SJCRH30 (cell line): ENCODE data around the gene SLC30A10. TPM values are rescaled to one million over a fixed set of nuclear protein-coding genes. Genes with fewer than 3 reads are reported as not detected.
"Not testable (repeated sequence)": the region's sequence is repeated elsewhere in the genome, so short reads cannot be mapped to it uniquely, and the experiment has no call there.

Experiments used
- DNase-seq, 2 experiments: peaks; one replicate each; pipeline ENCODE4 v3.0.0-alpha.2; 2015 to 2020
- H3K27ac ChIP-seq: fragments of 250-450 bp; sonication (Bioruptor Pico); 2 replicates; pipeline ENCODE4 v1.5.1; 2020; ENCODE audit warnings: mild to moderate bottlenecking, moderate library complexity
- H3K27me3 ChIP-seq: fragments of 250-450 bp; sonication (Bioruptor Pico); 2 replicates; pipeline ENCODE4 v1.5.1; 2020; ENCODE audit warnings: mild to moderate bottlenecking, moderate library complexity
- H3K36me3 ChIP-seq: fragments of 250-450 bp; sonication (Bioruptor Pico); 2 replicates; pipeline ENCODE4 v1.5.1; 2020; ENCODE audit warnings: mild to moderate bottlenecking, moderate library complexity
- H3K4me1 ChIP-seq: fragments of 250-450 bp; sonication (Bioruptor Pico); 2 replicates; pipeline ENCODE4 v1.5.1; 2020; ENCODE audit warnings: mild to moderate bottlenecking, moderate library complexity
- H3K4me3 ChIP-seq: fragments of 250-450 bp; sonication (Bioruptor Pico); 2 replicates; pipeline ENCODE4 v1.5.1; 2020; ENCODE audit warnings: mild to moderate bottlenecking, moderate library complexity
- H3K9me3 ChIP-seq: fragments of 250-450 bp; sonication (Bioruptor Pico); replicated peaks from 2 replicates; pipeline ENCODE4 v1.5.1; 2020; ENCODE audit warnings: mild to moderate bottlenecking, moderate library complexity
- total RNA-seq: library from RNA; depleted of rRNA; stranded (reverse); fragments of >200 nt; shearing (Covaris generic); gene quantifications from 2 replicates; pipeline ENCODE4 v1.2.3, GENCODE V29; 2014

Gene SLC30A10
- total RNA-seq, 1 experiment from 2014 or later: not detected

- no peak for DNase-seq
- Histone ChIP-seq H3K36me3 (no peaks in the 10 kb centered on the region), H3K27ac (no peak overlapping the region), H3K9me3 (no peaks in the 10 kb centered on the region), H3K27me3 (no peaks in the 10 kb centered on the region), H3K4me3 (no peak overlapping the region), H3K4me1 (no peaks in the 10 kb centered on the region)
These were observed 17.6 kb downstream of the SLC30A10 start for GRCh38 chr1:219910716-219911115.

GRCh38 chr1:219909476-219909875, 18.9 kb downstream of the SLC30A10 start:
- no peak for DNase-seq
- H3K27ac ChIP-seq: no peak overlapping the region
- no peaks in the 10 kb centered on the region for H3K36me3 ChIP-seq
- no peaks in the 10 kb centered on the region for H3K4me1 ChIP-seq
- no peak overlapping the region for H3K4me3 ChIP-seq
- H3K9me3 ChIP-seq: no peaks in the 10 kb centered on the region
- no peaks in the 10 kb centered on the region for H3K27me3 ChIP-seq

GRCh38 chr1:219908170-219908569, 20.2 kb downstream of the SLC30A10 start:
- DNase-seq: no peak

GRCh38 chr1:219907772-219908070, 20.6 kb downstream of the SLC30A10 start:
- H3K27me3 ChIP-seq: no peaks in the 10 kb centered on the region
- H3K9me3 ChIP-seq: no peaks in the 10 kb centered on the region
- DNase-seq: no peak
- H3K4me3 ChIP-seq: no peak overlapping the region
- H3K36me3 ChIP-seq: no peaks in the 10 kb centered on the region
- H3K27ac ChIP-seq: no peak overlapping the region
- H3K4me1 ChIP-seq: no peaks in the 10 kb centered on the region

More at GRCh38 chr1:219908170-219908569, 20.2 kb downstream of the SLC30A10 start:
- no peaks in the 10 kb centered on the region for H3K36me3 ChIP-seq
- H3K4me3 ChIP-seq: no peak overlapping the region
- no peaks in the 10 kb centered on the region for H3K27me3 ChIP-seq
- H3K9me3 ChIP-seq: no peaks in the 10 kb centered on the region
- H3K4me1 ChIP-seq: no peaks in the 10 kb centered on the region
- H3K27ac ChIP-seq: no peak overlapping the region

GRCh38 chr1:219906924-219907771, 21.2 kb downstream of the SLC30A10 start:
- no peak overlapping the region for H3K27ac ChIP-seq
- H3K4me3 ChIP-seq: no peak overlapping the region
- no peaks in the 10 kb centered on the region for H3K4me1 ChIP-seq
- no peaks in the 10 kb centered on the region for H3K36me3 ChIP-seq
- H3K27me3 ChIP-seq: no peaks in the 10 kb centered on the region
- no peak for DNase-seq
- no peaks in the 10 kb centered on the region for H3K9me3 ChIP-seq

GRCh38 chr1:219906565-219906923, 21.8 kb downstream of the SLC30A10 start:
- not testable (repeated sequence) for H3K9me3 ChIP-seq

GRCh38 chr1:219905524-219905923, 22.8 kb downstream of the SLC30A10 start:
- DNase-seq: no peak
- Histone ChIP-seq H3K9me3 (no peaks in the 10 kb centered on the region), H3K4me1 (no peaks in the 10 kb centered on the region), H3K4me3 (no peak overlapping the region), H3K27me3 (no peaks in the 10 kb centered on the region), H3K36me3 (no peaks in the 10 kb centered on the region), H3K27ac (no peak overlapping the region)

More at GRCh38 chr1:219906565-219906923, 21.8 kb downstream of the SLC30A10 start:
- H3K27ac ChIP-seq, H3K27me3 ChIP-seq, DNase-seq, H3K4me3 ChIP-seq, H3K36me3 ChIP-seq, H3K4me1 ChIP-seq: not testable (repeated sequence)

- DNase-seq: no peak
These were observed 23.4 kb downstream of the SLC30A10 start for GRCh38 chr1:219904934-219905333.

GRCh38 chr1:219903353-219903871, 24.9 kb downstream of the SLC30A10 start:
- H3K36me3 ChIP-seq: no peaks in the 10 kb centered on the region
- no peak overlapping the region for H3K4me3 ChIP-seq
- H3K4me1 ChIP-seq: no peaks in the 10 kb centered on the region
- H3K27me3 ChIP-seq: no peaks in the 10 kb centered on the region
- DNase-seq: no peak
- H3K27ac ChIP-seq: no peak overlapping the region
- H3K9me3 ChIP-seq: no peaks in the 10 kb centered on the region

More at GRCh38 chr1:219904934-219905333, 23.4 kb downstream of the SLC30A10 start:
- Histone ChIP-seq H3K27ac (no peak overlapping the region), H3K4me3 (no peak overlapping the region), H3K27me3 (no peaks in the 10 kb centered on the region), H3K36me3 (no peaks in the 10 kb centered on the region), H3K4me1 (no peaks in the 10 kb centered on the region), H3K9me3 (no peaks in the 10 kb centered on the region)

GRCh38 chr1:219902951-219903350, 25.4 kb downstream of the SLC30A10 start:
- no peaks in the 10 kb centered on the region for H3K36me3 ChIP-seq
- no peak for DNase-seq
- no peaks in the 10 kb centered on the region for H3K27me3 ChIP-seq
- H3K27ac ChIP-seq: no peak overlapping the region
- no peaks in the 10 kb centered on the region for H3K9me3 ChIP-seq
- no peak overlapping the region for H3K4me3 ChIP-seq
- H3K4me1 ChIP-seq: no peaks in the 10 kb centered on the region

- Histone ChIP-seq H3K9me3 (no peaks in the 10 kb centered on the region), H3K4me1 (no peaks in the 10 kb centered on the region), H3K27me3 (no peaks in the 10 kb centered on the region), H3K4me3 (no peak overlapping the region), H3K27ac (no peak overlapping the region), H3K36me3 (no peaks in the 10 kb centered on the region)
- DNase-seq: no peak
These were observed 27.5 kb downstream of the SLC30A10 start for GRCh38 chr1:219900882-219901281.

- H3K36me3 ChIP-seq: no peaks in the 10 kb centered on the region
- no peak overlapping the region for H3K27ac ChIP-seq
These were observed 28.2 kb downstream of the SLC30A10 start for GRCh38 chr1:219900201-219900600.

GRCh38 chr1:219898375-219898774, 30.0 kb downstream of the SLC30A10 start:
- no peaks in the 10 kb centered on the region for H3K36me3 ChIP-seq
- H3K9me3 ChIP-seq: no peaks in the 10 kb centered on the region
- H3K27ac ChIP-seq: no peak overlapping the region
- no peaks in the 10 kb centered on the region for H3K27me3 ChIP-seq
- no peak overlapping the region for H3K4me3 ChIP-seq
- DNase-seq: no peak
- H3K4me1 ChIP-seq: no peaks in the 10 kb centered on the region

More at GRCh38 chr1:219900201-219900600, 28.2 kb downstream of the SLC30A10 start:
- Histone ChIP-seq H3K4me1 (no peaks in the 10 kb centered on the region), H3K27me3 (no peaks in the 10 kb centered on the region), H3K9me3 (no peaks in the 10 kb centered on the region), H3K4me3 (no peak overlapping the region)
- DNase-seq: peak in 1 of 2 experiments; percentile 13

- no peaks in the 10 kb centered on the region for H3K36me3 ChIP-seq
- no peaks in the 10 kb centered on the region for H3K9me3 ChIP-seq
- no peaks in the 10 kb centered on the region for H3K27me3 ChIP-seq
- no peak for DNase-seq
- no peak overlapping the region for H3K4me3 ChIP-seq
- H3K4me1 ChIP-seq: no peaks in the 10 kb centered on the region
- no peak overlapping the region for H3K27ac ChIP-seq
These were observed 30.4 kb downstream of the SLC30A10 start for GRCh38 chr1:219897914-219898313.

GRCh38 chr1:219892271-219892670, 36.1 kb downstream of the SLC30A10 start:
- H3K9me3 ChIP-seq, H3K27me3 ChIP-seq, H3K4me3 ChIP-seq, H3K27ac ChIP-seq, H3K36me3 ChIP-seq, H3K4me1 ChIP-seq, DNase-seq: not testable (repeated sequence)

- not testable (repeated sequence) for H3K36me3 ChIP-seq, H3K27me3 ChIP-seq, DNase-seq, H3K4me3 ChIP-seq, H3K4me1 ChIP-seq, H3K27ac ChIP-seq, H3K9me3 ChIP-seq
These were observed 36.5 kb downstream of the SLC30A10 start for GRCh38 chr1:219891846-219892245.
